Right lobe of liver (tissue), 6 donors: ENCODE data around the gene FAM171A1. TPM values are rescaled to one million over a fixed set of nuclear protein-coding genes. Genes with fewer than 3 reads are reported as not detected.

Source experiments
- ATAC-seq, 4 donors: fragments of 200-7000 bp; cut with Tn5 transposase; one replicate each; pipeline ENCODE4 v1.9.1; 2020; ENCODE audit warnings: mild to moderate bottlenecking in 4 of 4, moderate library complexity in 4 of 4
- DNase-seq, 3 donors: peaks; one replicate each; pipeline ENCODE4 v3.0.0-alpha.2; 2020
- H3K27ac ChIP-seq, 3 donors: fragments of 200-600 bp; one replicate each; pipeline ENCODE4 v1.8.0; 2022
- H3K27me3 ChIP-seq, 2 donors: fragments of 200-600 bp; one replicate each; pipeline ENCODE4 v1.8.0; 2022
- H3K36me3 ChIP-seq, 4 donors: fragments of 200-600 bp; sonication (generic) in 1 of 4; one replicate each; pipeline versions ENCODE4 v1.5.1 to v1.8.0; 2017 to 2022; ENCODE audit warnings: control low read depth in 1 of 4
- H3K4me1 ChIP-seq, 4 donors: fragments of 200-600 bp; sonication (generic) in 1 of 4; one replicate each; pipeline versions ENCODE4 v1.5.1 to v1.8.0; 2017 to 2022; ENCODE audit warnings: control low read depth in 1 of 4
- H3K4me3 ChIP-seq, 3 donors: fragments of 200-600 bp; one replicate each; pipeline ENCODE4 v1.8.0; 2022
- H3K9me3 ChIP-seq, 4 donors: fragments of 200-600 bp; sonication (generic) in 1 of 4; one replicate each; pipeline versions ENCODE4 v1.5.1 to v1.8.0; 2017 to 2022; ENCODE audit warnings: control low read depth in 1 of 4
- CTCF ChIP-seq, 4 donors: fragments of 200-600 bp in 3 of 4; fragments of 450-650 bp in 1 of 4; IDR thresholded peaks; one replicate each; pipeline versions ENCODE4 v1.5.1 to v1.8.0; 2016 to 2022; ENCODE audit warnings: antibody characterized with exemption in 4 of 4, mild to moderate bottlenecking in 2 of 4
- POLR2A ChIP-seq: fragments of 450-650 bp; IDR thresholded peaks from one replicate; pipeline ENCODE4 v1.6.1; 2017; ENCODE audit warnings: antibody characterized with exemption, mild to moderate bottlenecking
- WGBS: methylation state at CpG from one replicate; pipeline ENCODE4 v1.1.6; 2018; ENCODE audit warnings: low coverage, low lambda C conversion rate; ENCODE audit not compliant: insufficient coverage; ENCODE audit errors: missing lambda C conversion rate; 5-methylcytosine and 5-hydroxymethylcytosine counted together
- intact Hi-C, 2 donors: fragments of 100-400 bp; cut with DNase I; formaldehyde crosslinking; loops; one replicate each; pipeline versions ENCODE4 v1.11.2 to v1.14.1; 2022
- total RNA-seq, 6 experiments: library from RNA; depleted of rRNA in 2 of 6; stranded (reverse); fragments of >200 nt in 2 of 6; fragmentation: NEBNext Ultra II Directional in 3 of 6; extraction: Animal tissue kit (Norgen Biotek cat#: 25700) in 3 of 6; gene quantifications; one replicate each; pipeline versions ENCODE4 v1.1.0 to v1.2.4, GENCODE V29; 2016 to 2023
- donor health status: DM: no; HTN: yes; CAD: no.
- donor health status: DM: no; HTN: no; CAD: no.
- donor health status: DM: no; HTN: no; CAD: no.
- donor health status: DM: no; HTN: yes; CAD: no.
- donor health status: DM: no; HTN: yes; CAD: no.

The FAM171A1 gene
- total RNA-seq, 6 experiments from 2014 or later = 6.1 to 12.1 (median 10.3) TPM

GRCh38 chr10:15344876-15345285 lies 26.2 kb downstream of the FAM171A1 start:
- peak overlapping the region in 1 of 3 donors; percentile 3 for H3K27ac ChIP-seq
- 25% methylated on average over 8 of the region's 8 CpGs for WGBS
- peak; percentile 68 to 79 (median 77) for ATAC-seq
- H3K9me3 ChIP-seq = no peaks in the 10 kb centered on the region
- H3K4me3 ChIP-seq = no peak overlapping the region
- no peaks in the 10 kb centered on the region for H3K36me3 ChIP-seq
- H3K4me1 ChIP-seq = peaks cover 0 to 25% (median 11%) of the 10 kb centered on the region in 4 donors
- intact Hi-C loops = no loop called here
- TF ChIP-seq POLR2A (no peak), CTCF (IDR thresholded peaks at IDR 0.05) (no peak)
- H3K27me3 ChIP-seq = no peaks in the 10 kb centered on the region
- no peak for DNase-seq

- H3K36me3 ChIP-seq = no peaks in the 10 kb centered on the region
- intact Hi-C loops = no loop called here
- WGBS = 61% methylated on average over 2 of the region's 4 CpGs
- peaks cover 0 to 25% (median 11%) of the 10 kb centered on the region in 4 donors for H3K4me1 ChIP-seq
- no peaks in the 10 kb centered on the region for H3K27me3 ChIP-seq
- peak overlapping the region in 1 of 3 donors; percentile 3 for H3K27ac ChIP-seq
- H3K4me3 ChIP-seq = no peak overlapping the region
- ATAC-seq (no peak), DNase-seq (no peak)
- H3K9me3 ChIP-seq = no peaks in the 10 kb centered on the region
- TF ChIP-seq POLR2A (no peak), CTCF (IDR thresholded peaks at IDR 0.05) (no peak)
Measured at GRCh38 chr10:15344256-15344875, 26.7 kb downstream of the FAM171A1 start.

- Histone ChIP-seq H3K9me3 (no peaks in the 10 kb centered on the region), H3K36me3 (no peaks in the 10 kb centered on the region), H3K4me1 (peaks cover 0 to 25% (median 11%) of the 10 kb centered on the region in 4 donors), H3K27me3 (no peaks in the 10 kb centered on the region), H3K27ac (no peak overlapping the region), H3K4me3 (no peak overlapping the region)
- DNase-seq = no peak
- TF ChIP-seq CTCF (IDR thresholded peaks at IDR 0.05) (no peak), POLR2A (no peak)
- ATAC-seq = no peak
- intact Hi-C loops = no loop called here
- WGBS = 74% methylated on average over 2 of the region's 3 CpGs
Measured at GRCh38 chr10:15342970-15343369, 28.1 kb downstream of the FAM171A1 start.

GRCh38 chr10:15341502-15342128 lies 29.5 kb downstream of the FAM171A1 start:
- intact Hi-C loops = no loop called here
- DNase-seq (peak in 2 of 3 donors; percentile 40 to 55), ATAC-seq (peak; percentile 74 to 86 (median 83))
- Histone ChIP-seq H3K4me1 (peaks cover 0 to 25% (median 11%) of the 10 kb centered on the region in 4 donors), H3K9me3 (no peaks in the 10 kb centered on the region), H3K4me3 (no peak overlapping the region), H3K27me3 (no peaks in the 10 kb centered on the region), H3K36me3 (no peaks in the 10 kb centered on the region), H3K27ac (no peak overlapping the region)
- WGBS = 53% methylated on average over 2 of the region's 7 CpGs
- no peak for TF ChIP-seq CTCF (IDR thresholded peaks at IDR 0.05)
- TF ChIP-seq POLR2A = no peak
